Stimulated activated CD8-positive, alpha-beta memory T cell treated with anti-CD3 and anti-CD28 coated beads, Interleukin-7, amount 100 ng/mL, for 1 hour (primary cell): ENCODE data around the gene PRKG1.
"Not testable (repeated sequence)": the region's sequence is repeated elsewhere in the genome, so short reads cannot be mapped to it uniquely, and the experiment has no call there.

Source experiments
- DNase-seq, 2 donors: peaks; one replicate each; pipeline ENCODE4 v3.0.0-alpha.2; 2020; ENCODE audit warnings: low read depth in 2 of 2

Gene PRKG1

DNA sequence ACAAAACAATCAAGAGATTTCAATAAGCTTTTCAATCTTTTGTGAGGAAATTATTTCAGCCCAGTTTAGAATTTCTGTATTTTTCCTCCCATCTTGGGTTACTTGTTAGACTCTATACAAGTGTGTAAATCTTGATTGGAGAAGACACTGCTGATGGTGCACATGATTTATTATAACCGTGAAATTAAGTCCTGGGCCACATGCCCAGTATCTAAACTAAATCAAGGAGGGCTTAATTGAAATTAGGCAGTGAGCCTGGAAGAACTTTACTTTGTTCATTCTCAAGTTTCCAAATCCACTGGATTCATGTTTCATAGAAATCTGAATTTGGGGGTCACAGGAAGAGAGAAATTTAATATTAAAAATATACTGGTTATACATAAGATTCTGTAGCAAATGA is 580.6 kb downstream of the PRKG1 start:
- DNase-seq: no peak

- no peak for DNase-seq
Measured at GRCh38 chr10:51656503-51656902, 582.2 kb downstream of the PRKG1 start.

DNA sequence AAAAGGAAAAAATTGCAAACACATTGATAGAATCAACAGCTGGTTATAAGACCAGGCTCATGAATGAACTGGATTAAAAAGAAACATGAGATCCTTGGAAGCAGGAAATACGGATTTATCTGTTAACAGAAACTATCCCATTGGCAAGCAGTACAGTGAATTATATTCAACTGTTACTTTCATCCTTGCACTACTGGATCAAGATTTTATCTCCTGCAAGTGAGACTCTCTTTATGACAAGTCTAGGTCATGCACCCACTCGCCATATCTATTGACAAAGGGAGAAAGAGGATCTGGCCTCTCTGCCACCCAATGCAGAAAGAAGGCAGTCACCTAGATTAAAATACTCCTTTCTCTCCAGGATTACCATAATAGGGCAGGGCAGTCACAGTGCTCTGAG is 583.7 kb downstream of the PRKG1 start:
- DNase-seq: no peak

DNA sequence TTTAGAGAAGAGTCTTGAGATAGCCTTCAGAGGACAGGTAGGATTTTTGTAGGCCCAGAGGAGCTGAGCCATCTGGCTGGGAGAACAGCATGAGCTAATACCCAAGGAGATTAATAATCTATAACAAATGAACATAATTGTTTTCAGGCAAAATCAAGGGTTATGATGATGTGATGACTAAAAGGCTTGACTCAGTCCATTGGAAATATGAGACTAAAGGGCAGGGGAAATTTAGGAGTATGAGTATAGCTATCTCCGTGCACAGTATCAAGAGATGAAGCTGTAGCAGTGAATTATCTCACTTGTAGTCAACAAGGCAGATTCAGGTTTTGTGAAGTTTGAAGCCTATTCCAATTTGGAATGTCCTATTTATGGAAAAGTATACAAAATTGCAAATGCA is 585.1 kb downstream of the PRKG1 start:
- DNase-seq: no peak

GRCh38 chr10:51663086-51663485 is 588.8 kb downstream of the PRKG1 start:
- DNase-seq: no peak

- no peak for DNase-seq
Measured at GRCh38 chr10:51666456-51666855, 592.2 kb downstream of the PRKG1 start.

DNA sequence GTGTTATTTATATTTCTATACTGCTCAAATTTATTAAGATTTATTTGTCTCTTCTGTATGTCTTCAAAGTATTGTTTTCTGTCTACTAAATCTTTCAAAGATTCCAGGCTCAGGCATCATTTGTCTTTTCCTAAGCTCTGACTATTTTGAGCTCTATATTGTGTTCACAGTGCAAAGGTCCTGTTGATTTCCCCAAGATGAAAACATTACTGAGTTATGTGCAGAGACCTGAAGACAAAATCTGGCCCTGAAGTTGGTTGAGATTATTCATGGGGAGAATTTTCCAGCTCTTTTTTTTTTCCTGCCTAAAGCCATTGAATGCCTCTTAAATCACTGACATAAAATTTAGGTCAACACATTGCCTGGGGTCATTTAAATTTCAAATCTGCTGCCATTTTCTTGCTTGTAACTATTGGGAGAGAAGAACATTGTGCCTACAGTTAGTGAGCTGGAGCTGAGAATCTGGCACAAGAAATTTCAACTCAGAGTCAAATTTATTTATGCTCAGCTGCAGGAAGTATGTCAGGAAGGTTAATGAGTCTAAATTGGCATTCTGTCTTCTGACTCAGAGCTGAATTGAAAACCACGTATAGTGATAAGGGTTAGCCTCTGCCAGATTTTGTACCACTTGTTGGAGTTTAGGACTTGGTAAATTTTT is 593.5 kb downstream of the PRKG1 start:
- DNase-seq: no peak

- DNase-seq: no peak
Measured at GRCh38 chr10:51668336-51668689, 594.0 kb downstream of the PRKG1 start.

DNA sequence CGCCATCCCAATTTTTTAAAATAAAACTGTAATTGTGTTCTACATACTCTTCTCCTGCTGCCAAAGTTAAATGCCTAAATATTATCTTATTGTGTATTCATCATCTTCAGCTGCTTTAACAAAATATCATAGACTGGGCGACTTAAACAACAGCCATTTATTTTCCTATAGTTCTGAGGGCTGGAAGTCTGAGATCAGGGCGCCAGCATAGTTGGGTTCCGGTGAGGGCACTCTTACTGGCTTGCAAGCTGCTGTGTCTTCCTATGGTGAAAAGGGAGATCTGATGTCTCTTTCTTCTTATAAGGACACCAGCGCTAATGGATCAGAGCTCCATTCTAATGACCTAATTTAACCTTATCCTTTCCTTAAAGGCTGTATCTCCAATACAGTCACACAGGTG is 594.8 kb downstream of the PRKG1 start:
- DNase-seq: no peak

DNA sequence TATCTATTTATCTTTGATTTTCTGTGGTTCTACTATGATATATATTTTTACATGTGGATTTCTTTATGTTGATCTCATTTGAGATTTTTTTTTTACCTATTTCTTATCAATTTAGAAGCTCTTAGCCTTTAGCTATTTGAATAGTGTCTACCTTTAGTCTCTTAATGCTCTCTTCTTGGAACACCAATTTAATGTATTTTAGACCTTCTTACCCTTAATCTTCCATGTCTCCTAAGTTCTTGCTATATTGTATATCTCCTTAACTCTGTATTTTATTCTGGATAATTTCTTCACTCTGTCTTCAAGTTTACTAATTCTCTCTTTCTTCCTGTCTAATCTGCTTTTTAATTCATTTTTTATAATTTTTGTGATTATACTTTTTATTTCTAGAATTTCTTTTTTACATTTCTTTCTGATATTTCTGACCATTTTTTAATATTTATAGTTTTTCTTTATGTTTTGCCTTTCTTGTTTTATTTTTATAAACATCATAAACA is 597.8 kb downstream of the PRKG1 start:
- DNase-seq: no peak

GRCh38 chr10:51675088-51675487 is 600.8 kb downstream of the PRKG1 start:
- DNase-seq: no peak

- no peak for DNase-seq
Measured at GRCh38 chr10:51679841-51680240, 605.6 kb downstream of the PRKG1 start.

DNA sequence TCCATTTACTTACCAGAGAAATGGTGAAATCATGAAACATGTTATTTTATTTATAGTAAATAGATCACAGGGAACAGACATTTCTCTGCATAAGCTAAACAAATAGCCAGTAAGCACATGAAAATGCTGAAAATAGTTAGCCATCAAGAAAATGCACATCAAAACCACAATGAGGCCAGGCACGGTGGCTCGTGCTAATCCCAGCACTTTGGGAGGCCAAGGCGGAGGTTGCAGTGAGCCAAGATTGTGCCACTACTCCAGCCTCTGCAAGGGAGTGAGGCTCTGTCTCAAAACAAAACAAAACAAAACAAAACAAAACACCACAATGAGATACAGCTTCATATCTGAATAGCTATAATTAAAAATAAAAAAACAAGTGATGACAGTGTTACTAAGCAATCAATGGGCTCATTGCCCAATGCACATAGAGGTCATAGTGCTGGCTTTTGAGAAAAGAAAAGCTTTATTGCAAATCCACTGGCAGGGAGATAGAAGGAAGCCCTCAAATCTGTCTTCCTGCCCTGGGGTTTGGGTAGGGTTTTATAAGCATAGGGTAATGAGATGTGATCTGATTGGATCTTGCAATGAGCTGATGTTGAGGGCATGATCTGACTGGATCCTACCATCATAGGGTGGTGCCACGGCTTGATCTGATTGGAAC is 608.9 kb downstream of the PRKG1 start:
- DNase-seq: no peak

- no peak for DNase-seq
Measured at GRCh38 chr10:51685768-51686167, 611.5 kb downstream of the PRKG1 start.

DNA sequence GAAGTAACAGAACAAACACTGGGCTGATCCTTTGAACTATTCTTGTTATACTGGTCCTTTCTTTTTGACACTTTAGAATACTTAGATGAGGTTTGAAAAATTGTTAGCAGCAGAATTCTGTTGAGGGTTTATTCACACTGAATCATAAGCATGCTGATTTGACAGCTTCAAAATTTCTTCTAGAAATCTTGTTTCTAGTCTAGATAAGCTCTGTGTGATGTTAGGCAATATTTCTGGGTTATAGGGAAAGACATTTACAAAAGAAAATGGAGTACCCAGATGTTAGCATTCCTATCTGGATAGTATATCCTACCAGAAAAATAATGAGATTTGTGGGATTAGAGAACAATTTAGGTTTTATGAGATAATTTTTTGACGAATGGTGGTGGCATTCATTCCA is 613.0 kb downstream of the PRKG1 start:
- DNase-seq: no peak

GRCh38 chr10:51688826-51689225 is 614.5 kb downstream of the PRKG1 start:
- DNase-seq: not testable (repeated sequence)

DNA sequence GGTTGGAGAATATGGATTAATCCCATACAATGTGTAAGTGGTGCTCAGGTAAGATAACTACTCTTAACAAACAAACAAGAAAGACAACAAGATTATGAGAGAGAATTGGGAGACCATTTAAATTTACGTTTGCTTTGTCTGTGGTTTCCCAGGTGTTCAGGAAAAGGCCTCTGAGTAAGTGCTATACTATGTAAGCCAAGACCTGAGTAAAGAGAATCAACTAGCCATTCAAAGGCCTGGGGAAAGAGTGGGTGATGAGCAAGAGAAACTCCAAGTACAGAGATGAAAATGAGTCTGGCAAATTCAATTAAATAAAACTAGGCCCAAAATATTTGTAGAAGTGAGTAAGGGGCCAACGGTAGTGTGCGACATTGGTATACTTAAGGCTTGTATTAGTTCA is 615.2 kb downstream of the PRKG1 start:
- DNase-seq: no peak

- no peak for DNase-seq
Measured at GRCh38 chr10:51691135-51691534, 616.8 kb downstream of the PRKG1 start.

DNA sequence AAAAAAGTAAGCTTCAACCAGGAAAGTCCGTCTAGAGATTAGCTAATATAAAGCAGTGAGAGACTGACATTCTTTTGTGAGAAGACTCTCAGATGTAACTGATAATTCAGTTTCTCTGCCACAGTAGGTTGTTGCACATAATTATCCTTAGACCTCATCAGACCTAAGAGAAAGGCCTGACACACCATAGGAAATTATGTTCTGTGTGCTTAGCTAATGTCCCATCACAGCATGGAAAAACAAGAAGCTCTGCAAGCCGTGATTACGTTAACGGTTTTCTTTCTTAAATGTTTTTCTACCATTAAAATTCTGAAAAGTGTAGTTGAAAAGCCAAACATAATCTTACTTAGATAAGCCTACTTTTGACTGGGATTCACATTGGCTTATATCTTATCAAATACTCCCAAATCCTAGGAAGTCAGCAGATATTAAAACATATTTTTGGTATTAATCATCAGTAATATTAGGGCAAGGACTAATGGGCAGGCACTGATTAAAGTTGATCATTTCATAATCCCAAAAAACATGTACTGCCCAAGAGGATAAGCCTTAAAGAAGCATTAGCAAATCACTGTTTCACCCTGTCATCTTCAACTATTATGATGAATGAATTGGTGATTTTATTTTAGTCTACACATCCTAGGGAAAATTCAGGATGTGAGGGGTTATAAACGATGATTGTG is 619.9 kb downstream of the PRKG1 start:
- DNase-seq: no peak

GRCh38 chr10:51696251-51696650 is 622.0 kb downstream of the PRKG1 start:
- no peak for DNase-seq

- no peak for DNase-seq
Measured at GRCh38 chr10:51698473-51699063, 624.3 kb downstream of the PRKG1 start.

DNA sequence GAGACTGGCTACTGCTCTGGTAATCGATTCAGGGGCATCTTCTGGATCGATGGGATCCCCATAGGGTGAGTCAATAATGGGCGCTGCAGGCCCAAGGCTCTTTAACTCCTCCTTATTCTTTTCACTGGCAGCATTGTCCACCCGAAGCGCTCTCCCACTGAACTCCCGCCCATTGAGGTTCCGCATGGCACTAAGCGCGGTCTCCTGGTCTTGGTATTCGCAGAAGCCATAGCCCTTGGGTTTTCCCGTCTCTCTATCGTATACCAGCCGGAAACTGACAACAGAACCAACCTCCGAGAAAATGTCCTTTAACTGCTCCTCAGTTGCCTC is 624.8 kb downstream of the PRKG1 start:
- DNase-seq: no peak
